Measurements from ENCODE around the gene MRPS25. TPM values are rescaled to one million over a fixed set of nuclear protein-coding genes. Genes with fewer than 3 reads are reported as not detected.
A peak's percentile ranks its signal among the peaks of the same experiment; 100 is the strongest.

MRPS25 gene
- total and polyA plus RNA-seq, 2 experiments from 2014 or later, result 47.9 to 75.0 TPM

- peaks cover 9% of the 10 kb centered on the region for H3K4me1 Mint-ChIP-seq
- ATAC-seq (peak; percentile 97), DNase-seq (ENCODE audit: low spot score) (peak; percentile 93)
- no peaks in the 10 kb centered on the region for H3K9me3 Mint-ChIP-seq
- H3K79me2 ChIP-seq (replicated peaks; ENCODE audit: insufficient read depth), result no peaks in the 10 kb centered on the region
- peak overlapping the region; percentile 96 for H2AFZ ChIP-seq
- peaks cover 12% of the 10 kb centered on the region; the same call in 1 of the 2 replicates for H3K4me1 ChIP-seq (ENCODE audit: insufficient read depth)
- H3K4me2 ChIP-seq, result 0 out of 2 replicates have a peak overlapping the region, but pooled peaks have one; percentile 53
- H3K36me3 ChIP-seq (ENCODE audit: insufficient read depth), result no peaks in the 10 kb centered on the region
- no peaks in the 10 kb centered on the region for H4K20me1 ChIP-seq (replicated peaks; ENCODE audit: insufficient read depth)
- no peaks in the 10 kb centered on the region for H3K36me3 Mint-ChIP-seq (ENCODE audit: low read depth)
- H3K9me2 ChIP-seq (ENCODE audit: insufficient read depth), result no peaks in the 10 kb centered on the region
- H3K27me3 Mint-ChIP-seq (ENCODE audit: insufficient read depth, low read depth, poor library complexity), result peaks cover 5% of the 10 kb centered on the region
- H3K27me3 ChIP-seq (ENCODE audit: insufficient read depth), result no peaks in the 10 kb centered on the region
- H3K27ac ChIP-seq (ENCODE audit: low read depth), result no peak overlapping the region
- no peak for TF ChIP-seq ZNF462 (CRISPR knock-in tag; IDR thresholded peaks at IDR 0.05)
- TF ChIP-seq, protein P1, sequence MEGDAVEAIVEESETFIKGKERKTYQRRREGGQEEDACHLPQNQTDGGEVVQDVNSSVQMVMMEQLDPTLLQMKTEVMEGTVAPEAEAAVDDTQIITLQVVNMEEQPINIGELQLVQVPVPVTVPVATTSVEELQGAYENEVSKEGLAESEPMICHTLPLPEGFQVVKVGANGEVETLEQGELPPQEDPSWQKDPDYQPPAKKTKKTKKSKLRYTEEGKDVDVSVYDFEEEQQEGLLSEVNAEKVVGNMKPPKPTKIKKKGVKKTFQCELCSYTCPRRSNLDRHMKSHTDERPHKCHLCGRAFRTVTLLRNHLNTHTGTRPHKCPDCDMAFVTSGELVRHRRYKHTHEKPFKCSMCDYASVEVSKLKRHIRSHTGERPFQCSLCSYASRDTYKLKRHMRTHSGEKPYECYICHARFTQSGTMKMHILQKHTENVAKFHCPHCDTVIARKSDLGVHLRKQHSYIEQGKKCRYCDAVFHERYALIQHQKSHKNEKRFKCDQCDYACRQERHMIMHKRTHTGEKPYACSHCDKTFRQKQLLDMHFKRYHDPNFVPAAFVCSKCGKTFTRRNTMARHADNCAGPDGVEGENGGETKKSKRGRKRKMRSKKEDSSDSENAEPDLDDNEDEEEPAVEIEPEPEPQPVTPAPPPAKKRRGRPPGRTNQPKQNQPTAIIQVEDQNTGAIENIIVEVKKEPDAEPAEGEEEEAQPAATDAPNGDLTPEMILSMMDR (conservative IDR thresholded peaks at IDR 0.05; ENCODE audit: low read depth in 2 of 2), result peak; percentile 89 to 94
- H3F3A ChIP-seq (replicated peaks; ENCODE audit: low read depth), result no peaks in the 10 kb centered on the region
- H3K4me3 Mint-ChIP-seq, result no peak overlapping the region
- H3K4me3 ChIP-seq, result peak overlapping the region; percentile 14; the same call in 1 of the 2 replicates
- no peak overlapping the region for H3K27ac Mint-ChIP-seq
Measured at GRCh38 chr3:15108082-15108545, 43.0 kb upstream of the MRPS25 start.

All from GM23338 (cell line).